NCI-H1048 (cell line): Measurements from ENCODE around the gene ASXL2.
A peak's percentile ranks its signal among the peaks of the same experiment; 100 is the strongest.
"Not testable (repeated sequence)": the region's sequence is repeated elsewhere in the genome, so short reads cannot be mapped to it uniquely, and the experiment has no call there.

Source experiments
- DNase-seq: peaks from one replicate; lab custom pipeline; 2025; lab: John Stamatoyannopoulos, UW

ASXL2 gene

GRCh38 chr2:25878361-25879132 lies at the start of gene ASXL2:
TSS of gene ASXL2 (minus strand) at chr2:25878487. CDS start at chr2:25878222, 265 bp downstream.
- DNase-seq, result peak; percentile 90

- DNase-seq, result no peak
Observed at GRCh38 chr2:25926984-25927756, 48.9 kb upstream of the ASXL2 start.

GRCh38 chr2:25922501-25922900 lies 44.2 kb upstream of the ASXL2 start:
- no peak for DNase-seq

GRCh38 chr2:25920786-25921415 lies 42.6 kb upstream of the ASXL2 start:
- DNase-seq, result no peak

GRCh38 chr2:25920336-25920735 lies 42.0 kb upstream of the ASXL2 start:
- DNase-seq, result no peak

GRCh38 chr2:25917832-25918231 lies 39.5 kb upstream of the ASXL2 start:
- no peak for DNase-seq

GRCh38 chr2:25917411-25917810 lies 39.1 kb upstream of the ASXL2 start:
- DNase-seq, result not testable (repeated sequence)

GRCh38 chr2:25915944-25916772 lies 37.9 kb upstream of the ASXL2 start:
- DNase-seq, result not testable (repeated sequence)

- DNase-seq, result not testable (repeated sequence)
Observed at GRCh38 chr2:25915411-25915810, 37.1 kb upstream of the ASXL2 start.

GRCh38 chr2:25913696-25913973 lies 35.3 kb upstream of the ASXL2 start:
- DNase-seq, result not testable (repeated sequence)

GRCh38 chr2:25912851-25913695 lies 34.8 kb upstream of the ASXL2 start:
- no peak for DNase-seq

GRCh38 chr2:25909574-25909973 lies 31.3 kb upstream of the ASXL2 start:
- not testable (repeated sequence) for DNase-seq

GRCh38 chr2:25905126-25905525 lies 26.8 kb upstream of the ASXL2 start:
- no peak for DNase-seq

- no peak for DNase-seq
Observed at GRCh38 chr2:25903216-25903776, 25.0 kb upstream of the ASXL2 start.

- no peak for DNase-seq
Observed at GRCh38 chr2:25899404-25899970, 21.2 kb upstream of the ASXL2 start.

- no peak for DNase-seq
Observed at GRCh38 chr2:25897506-25897905, 19.2 kb upstream of the ASXL2 start.

- not testable (repeated sequence) for DNase-seq
Observed at GRCh38 chr2:25896308-25896707, 18.0 kb upstream of the ASXL2 start.

- DNase-seq, result no peak
Observed at GRCh38 chr2:25895610-25896009, 17.3 kb upstream of the ASXL2 start.

GRCh38 chr2:25895018-25895417 lies 16.7 kb upstream of the ASXL2 start:
- DNase-seq, result no peak

GRCh38 chr2:25894135-25894830 lies 16.0 kb upstream of the ASXL2 start:
- DNase-seq, result no peak
